Panc1 (cell line): ENCODE data around the gene TNS4. TPM values are rescaled to one million over a fixed set of nuclear protein-coding genes. Genes with fewer than 3 reads are reported as not detected.

Experiments used
- ATAC-seq: fragments of 200-7000 bp; cut with Tn5 transposase; 2 replicates; pipeline ENCODE4 v1.9.1; 2020; ENCODE audit warnings: mild to moderate bottlenecking, moderate library complexity
- BruUV-seq: library from RNA; stranded (reverse); fragments of 400-500 nt; replicated peaks from 2 replicates; lab custom pipeline; 2021; lab: Mats Ljungman, UMichigan
- CTCF ChIA-PET: fragments of 300-600 bp; sonication (Branson Sonifier 250); formaldehyde crosslinking; loops from one replicate; lab custom pipeline; 2022; ENCODE audit warnings: antibody characterized with exemption; lab: Charles Lee
- POLR2A ChIA-PET: fragments of 300-600 bp; sonication (Branson Sonifier 250); formaldehyde crosslinking; loops from one replicate; lab custom pipeline; 2022; ENCODE audit warnings: antibody characterized with exemption; lab: Charles Lee
- DNase-seq: peaks from one replicate; pipeline ENCODE4 v3.0.0-alpha.2; 2010; ENCODE audit warnings: low read depth, low spot score
- H3K27ac ChIP-seq: 2 replicates; pipeline ENCODE4 v1.5.1; 2011; ENCODE audit warnings: mild to moderate bottlenecking, low read length, inconsistent platforms
- H3K27me3 ChIP-seq: fragments of 200-500 bp; sonication (Bioruptor generic); 2 replicates; pipeline ENCODE4 v1.6.0; 2014; ENCODE audit warnings: low read length, inconsistent platforms; ENCODE audit not compliant: control insufficient read depth, insufficient read depth
- H3K36me3 ChIP-seq: fragments of 200-500 bp; sonication (Bioruptor generic); 2 replicates; pipeline ENCODE4 v1.5.1; 2014; ENCODE audit warnings: inconsistent platforms, mild to moderate bottlenecking, low read length, moderate library complexity; ENCODE audit not compliant: control insufficient read depth, insufficient read depth
- H3K4me1 ChIP-seq: 2 replicates; pipeline ENCODE4 v1.5.1; 2011; ENCODE audit warnings: inconsistent platforms, mild to moderate bottlenecking, low read length, moderate library complexity; ENCODE audit not compliant: control insufficient read depth, insufficient read depth
- H3K4me3 ChIP-seq, 2 experiments: 2 replicates each; pipeline ENCODE4 v1.5.1; 2011 to 2012; ENCODE audit warnings: low read depth in 2 of 2, low read length in 2 of 2, mild to moderate bottlenecking in 2 of 2, inconsistent platforms in 1 of 2, moderate library complexity in 1 of 2
- H3K9me3 ChIP-seq: fragments of 200-500 bp; sonication (Bioruptor generic); 2 replicates; pipeline ENCODE4 v1.5.1; 2014; ENCODE audit warnings: low read depth, mild to moderate bottlenecking, inconsistent platforms, low read length, moderate library complexity; ENCODE audit not compliant: control insufficient read depth, insufficient read depth
- CTCF ChIP-seq: fragments of 450-650 bp; IDR thresholded peaks from 2 replicates; pipeline ENCODE4 v1.5.1; 2017; ENCODE audit warnings: mild to moderate bottlenecking
- POLR2AphosphoS5 ChIP-seq: IDR thresholded peaks from 2 replicates; pipeline ENCODE4 v1.6.1; 2012; ENCODE audit warnings: mild to moderate bottlenecking, low read depth, low read length, moderate library complexity
- REST ChIP-seq, 2 experiments: IDR thresholded peaks; 2 replicates each; pipeline ENCODE4 v1.6.1; 2011 to 2012; ENCODE audit warnings: low read depth in 2 of 2, control low read depth in 1 of 2, low read length in 1 of 2, mild to moderate bottlenecking in 1 of 2, moderate library complexity in 1 of 2; ENCODE audit not compliant: insufficient read depth in 1 of 2
- SIN3A ChIP-seq: IDR thresholded peaks from 2 replicates; pipeline ENCODE4 v1.6.1; 2012; ENCODE audit warnings: low read depth, mild to moderate bottlenecking, low read length, moderate library complexity, borderline replicate concordance; ENCODE audit not compliant: insufficient read depth
- TCF7L2 ChIP-seq: IDR thresholded peaks from 2 replicates; pipeline ENCODE4 v1.6.1; 2011; ENCODE audit warnings: mild to moderate bottlenecking, low read depth, low read length, inconsistent platforms
- in situ Hi-C: cut with HindIII; loops from 2 replicates; pipeline ENCODE4 v1.10.0; 2016; ENCODE audit warnings: low sequenced_read_pairs, low pct_unique_long_range_greater_than_20kb
- intact Hi-C: fragments of 100-400 bp; cut with micrococcal nuclease; formaldehyde crosslinking; loops from one replicate; pipeline ENCODE4 v1.10.0; 2022; ENCODE audit not compliant: unreplicated experiment
- total RNA-seq: library from RNA; stranded (reverse); gene quantifications from one replicate; pipeline ENCODE4 v1.2.1, GENCODE V29; 2021; ENCODE audit not compliant: unreplicated experiment

Gene TNS4
- total RNA-seq, 1 experiment from 2014 or later, result not detected

- TF ChIP-seq REST (IDR thresholded peaks at IDR 0.05; ENCODE audit: insufficient read depth in 1 of 2, low read depth in 2 of 2, low read length in 1 of 2) (no peak), POLR2AphosphoS5 (no peak), TCF7L2 (no peak), SIN3A (no peak), CTCF (no peak)
- Histone ChIP-seq H3K27me3 (no peaks in the 10 kb centered on the region), H3K36me3 (no peaks in the 10 kb centered on the region), H3K27ac (no peak overlapping the region), H3K4me1 (peaks cover 5% of the 10 kb centered on the region; the same call in 1 of the 2 replicates), H3K9me3 (no peaks in the 10 kb centered on the region), H3K4me3 (no peak overlapping the region)
- CTCF ChIA-PET, result no interaction called here
- no peak for DNase-seq
- in situ Hi-C loops, result no loop called here
- POLR2A ChIA-PET, result no interaction called here
- ATAC-seq, result no peak
- no TSS peak for BruUV-seq
- intact Hi-C loops, result no loop called here
These were observed 16.6 kb upstream of the TNS4 start for GRCh38 chr17:40517981-40518380.

GRCh38 chr17:40517286-40517662 is 15.9 kb upstream of the TNS4 start:
- BruUV-seq, result no TSS peak
- in situ Hi-C loops (no loop called here), intact Hi-C loops (no loop called here)
- Histone ChIP-seq H3K4me3 (no peak overlapping the region), H3K4me1 (peaks cover 5% of the 10 kb centered on the region; the same call in 1 of the 2 replicates), H3K27ac (no peak overlapping the region), H3K9me3 (no peaks in the 10 kb centered on the region), H3K36me3 (no peaks in the 10 kb centered on the region), H3K27me3 (no peaks in the 10 kb centered on the region)
- ATAC-seq (no peak), DNase-seq (no peak)
- POLR2A ChIA-PET, result no interaction called here
- no peak for TF ChIP-seq POLR2AphosphoS5
- TF ChIP-seq REST (IDR thresholded peaks at IDR 0.05; ENCODE audit: insufficient read depth in 1 of 2, low read depth in 2 of 2, low read length in 1 of 2), result no peak
- TF ChIP-seq SIN3A, result no peak
- TF ChIP-seq TCF7L2, result no peak
- TF ChIP-seq CTCF, result no peak
- CTCF ChIA-PET, result interaction anchor here (0.6 kb wide), 1 partner anchor 97 kb away, joined by 3 read pairs; no protein-coding TSS in a partner anchor
